Measurements from ENCODE around the gene NDUFV2.
"Not testable (repeated sequence)": the region's sequence is repeated elsewhere in the genome, so short reads cannot be mapped to it uniquely, and the experiment has no call there.

Gene NDUFV2

GRCh38 chr18:9150121-9150520 is 47.6 kb downstream of the NDUFV2 start:
- DNase-seq: no peak

GRCh38 chr18:9153256-9153655 is 50.8 kb downstream of the NDUFV2 start:
- no peak for DNase-seq

- DNase-seq: no peak
These were observed 54.2 kb downstream of the NDUFV2 start for GRCh38 chr18:9156604-9157249.

- DNase-seq: no peak
These were observed 55.3 kb downstream of the NDUFV2 start for GRCh38 chr18:9157806-9158205.

GRCh38 chr18:9160014-9160413 is 57.5 kb downstream of the NDUFV2 start:
- DNase-seq: no peak

- not testable (repeated sequence) for DNase-seq
These were observed 60.2 kb downstream of the NDUFV2 start for GRCh38 chr18:9162663-9163062.

GRCh38 chr18:9164149-9164548 is 61.6 kb downstream of the NDUFV2 start:
- DNase-seq: not testable (repeated sequence)

- DNase-seq: not testable (repeated sequence)
These were observed 63.4 kb downstream of the NDUFV2 start for GRCh38 chr18:9165883-9166282.

GRCh38 chr18:9169515-9169914 is 67.0 kb downstream of the NDUFV2 start:
- not testable (repeated sequence) for DNase-seq

GRCh38 chr18:9171919-9172318 is 69.4 kb downstream of the NDUFV2 start:
- not testable (repeated sequence) for DNase-seq

- DNase-seq: no peak
These were observed 70.1 kb downstream of the NDUFV2 start for GRCh38 chr18:9172506-9173127.

GRCh38 chr18:9173770-9174233 is 71.3 kb downstream of the NDUFV2 start:
- DNase-seq: no peak

GRCh38 chr18:9174302-9174701 is 71.8 kb downstream of the NDUFV2 start:
- DNase-seq: no peak

GRCh38 chr18:9175115-9175514 is 72.6 kb downstream of the NDUFV2 start:
- DNase-seq: no peak

GRCh38 chr18:9177031-9177430 is 74.5 kb downstream of the NDUFV2 start:
- no peak for DNase-seq

- no peak for DNase-seq
These were observed 75.0 kb downstream of the NDUFV2 start for GRCh38 chr18:9177466-9177865.

GRCh38 chr18:9178557-9178956 is 76.1 kb downstream of the NDUFV2 start:
- no peak for DNase-seq

- DNase-seq: no peak
These were observed 78.8 kb downstream of the NDUFV2 start for GRCh38 chr18:9181275-9181674.

GRCh38 chr18:9182852-9183399 is 80.4 kb downstream of the NDUFV2 start:
- no peak for DNase-seq
